GM12864 (cell line): ENCODE measurements around the gene FEM1B.
A peak's percentile ranks its signal among the peaks of the same experiment; 100 is the strongest.

Experiments used
- DNase-seq: peaks from one replicate; pipeline ENCODE4 v3.0.0-alpha.2; 2011; ENCODE audit warnings: low read depth
- H3K4me3 ChIP-seq: 2 replicates; pipeline ENCODE4 v1.5.1; 2011; ENCODE audit warnings: mild to moderate bottlenecking, low read depth, low read length, control low read depth
- TF ChIP-seq, protein P1 (sequence below): IDR thresholded peaks from 2 replicates; pipeline ENCODE4 v1.5.1; 2011; ENCODE audit warnings: low read depth, mild to moderate bottlenecking, moderate library complexity, low read length, control low read depth, inconsistent platforms; ENCODE audit errors: missing control alignments

Gene FEM1B

DNA sequence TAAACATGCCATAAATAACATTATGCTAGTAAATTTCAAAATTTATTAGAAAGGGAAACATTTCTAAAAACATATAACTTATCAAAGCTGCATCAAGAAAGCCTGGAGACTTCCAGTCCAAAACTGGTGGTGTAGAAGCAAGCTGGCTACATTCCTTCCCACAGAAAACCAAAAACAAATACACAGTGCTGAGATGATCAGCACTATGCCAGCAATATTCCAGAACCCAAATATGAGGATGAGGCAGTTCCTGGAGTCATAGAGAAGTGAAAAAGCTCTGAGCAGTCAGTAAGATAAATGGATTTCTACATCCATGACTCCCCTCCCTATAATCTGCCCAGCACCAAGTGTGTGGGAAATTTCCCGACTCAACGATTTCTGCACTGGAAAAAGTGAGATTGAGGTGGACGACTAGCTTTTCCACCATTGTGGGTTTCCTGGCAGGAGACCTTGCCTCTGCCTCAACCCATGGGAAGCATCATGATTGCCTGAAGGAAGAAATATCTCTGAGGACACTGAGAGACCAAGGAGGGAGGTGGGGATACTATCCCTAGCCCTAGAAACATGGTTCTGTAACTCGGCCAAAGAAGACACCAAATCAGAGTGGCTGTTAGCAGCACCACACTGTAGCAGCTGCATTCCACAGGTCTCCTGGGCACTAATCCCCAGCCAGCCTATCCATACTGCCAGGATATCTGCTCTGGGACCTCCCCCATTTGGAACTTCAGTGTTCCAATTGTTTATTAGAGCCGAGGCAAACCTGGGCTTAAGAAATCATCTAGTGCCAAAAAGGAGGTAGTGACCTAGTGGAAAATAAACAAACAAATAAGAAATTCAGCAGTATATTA lies 36.2 kb upstream of the FEM1B start:
- TF ChIP-seq, protein P1, sequence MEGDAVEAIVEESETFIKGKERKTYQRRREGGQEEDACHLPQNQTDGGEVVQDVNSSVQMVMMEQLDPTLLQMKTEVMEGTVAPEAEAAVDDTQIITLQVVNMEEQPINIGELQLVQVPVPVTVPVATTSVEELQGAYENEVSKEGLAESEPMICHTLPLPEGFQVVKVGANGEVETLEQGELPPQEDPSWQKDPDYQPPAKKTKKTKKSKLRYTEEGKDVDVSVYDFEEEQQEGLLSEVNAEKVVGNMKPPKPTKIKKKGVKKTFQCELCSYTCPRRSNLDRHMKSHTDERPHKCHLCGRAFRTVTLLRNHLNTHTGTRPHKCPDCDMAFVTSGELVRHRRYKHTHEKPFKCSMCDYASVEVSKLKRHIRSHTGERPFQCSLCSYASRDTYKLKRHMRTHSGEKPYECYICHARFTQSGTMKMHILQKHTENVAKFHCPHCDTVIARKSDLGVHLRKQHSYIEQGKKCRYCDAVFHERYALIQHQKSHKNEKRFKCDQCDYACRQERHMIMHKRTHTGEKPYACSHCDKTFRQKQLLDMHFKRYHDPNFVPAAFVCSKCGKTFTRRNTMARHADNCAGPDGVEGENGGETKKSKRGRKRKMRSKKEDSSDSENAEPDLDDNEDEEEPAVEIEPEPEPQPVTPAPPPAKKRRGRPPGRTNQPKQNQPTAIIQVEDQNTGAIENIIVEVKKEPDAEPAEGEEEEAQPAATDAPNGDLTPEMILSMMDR, result no peak
- H3K4me3 ChIP-seq, result no peak overlapping the region
- DNase-seq, result no peak

DNA sequence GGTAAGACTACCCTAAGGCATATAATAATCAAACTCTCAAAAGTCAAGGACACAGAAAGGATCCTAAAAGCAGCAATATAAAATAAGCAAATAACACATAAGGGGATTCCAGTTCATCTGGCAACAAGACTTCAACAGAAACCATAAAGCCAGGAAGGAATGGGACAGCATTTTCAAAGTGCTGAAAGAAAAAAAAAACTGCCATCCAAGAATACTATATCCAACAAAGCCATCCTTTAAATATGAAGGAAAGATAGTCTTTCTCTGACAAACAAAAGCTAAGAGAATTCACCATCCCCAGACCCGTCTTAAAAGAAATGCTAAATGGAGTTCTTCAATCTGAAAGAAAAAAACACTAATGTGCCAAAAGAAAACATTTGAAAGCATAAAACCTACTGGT lies 33.3 kb upstream of the FEM1B start:
- DNase-seq, result no peak
- TF ChIP-seq, protein P1, result no peak
- H3K4me3 ChIP-seq, result no peak overlapping the region

DNA sequence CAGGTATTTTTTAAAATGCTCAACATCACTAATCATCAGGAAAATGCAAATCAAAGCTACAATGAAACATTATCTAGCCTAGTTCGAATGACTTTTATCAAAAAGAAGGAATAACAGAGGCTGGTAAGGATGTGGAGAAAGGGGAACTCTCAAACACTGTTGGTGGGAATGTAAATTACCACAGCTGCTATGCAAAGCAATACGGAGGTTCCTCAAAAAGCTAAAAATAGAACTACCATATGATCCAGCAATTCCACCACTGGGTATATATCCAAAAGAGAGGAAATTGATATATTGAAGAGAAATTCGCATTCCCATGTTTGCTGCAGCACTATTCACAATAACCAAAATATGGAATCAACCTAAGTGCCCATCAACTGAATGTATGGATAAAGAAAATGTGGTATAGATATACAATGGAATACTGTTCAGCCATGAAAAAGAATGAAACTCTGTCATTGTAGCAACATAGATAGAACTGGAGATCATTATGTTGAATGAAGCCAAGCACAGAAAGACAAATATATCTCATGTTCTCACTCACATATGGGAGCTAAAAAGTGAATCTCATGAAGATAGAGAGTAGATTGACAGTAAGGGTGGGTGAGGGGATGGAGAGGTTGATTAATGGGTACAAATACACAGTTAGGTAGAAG lies 28.4 kb upstream of the FEM1B start:
- DNase-seq, result no peak
- no peak overlapping the region for H3K4me3 ChIP-seq
- TF ChIP-seq, protein P1, result no peak

DNA sequence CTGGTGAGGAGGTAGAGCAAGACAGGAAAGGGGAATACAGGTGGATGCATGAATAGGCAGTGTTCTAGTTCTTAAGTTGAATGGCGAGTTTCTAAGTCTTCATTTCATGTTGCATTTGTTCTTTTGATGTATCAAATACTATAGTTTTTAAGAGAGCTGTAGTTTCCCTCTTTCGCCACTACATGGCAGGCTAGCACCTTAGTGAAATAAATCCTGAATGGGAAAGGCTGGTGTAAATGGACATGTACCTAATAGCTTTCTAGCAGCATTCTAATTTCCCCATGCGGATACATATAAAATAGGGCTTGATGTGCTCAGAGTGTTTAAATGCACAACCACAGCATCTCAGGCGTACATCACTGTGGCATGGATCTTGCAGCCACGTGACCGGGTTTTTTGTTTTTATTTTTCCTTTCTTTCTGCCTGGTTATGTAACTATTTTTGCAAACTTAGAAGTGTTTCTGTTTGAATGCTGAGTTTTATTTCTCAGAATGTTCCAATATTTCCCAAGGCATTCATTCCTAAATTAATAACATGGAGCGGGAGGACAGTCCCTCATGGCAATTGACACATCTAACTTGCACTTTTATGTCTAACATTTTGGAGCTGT lies 24.5 kb upstream of the FEM1B start:
- peak; percentile 57 for DNase-seq
- TF ChIP-seq, protein P1, result peak; percentile 78
- H3K4me3 ChIP-seq, result no peak overlapping the region

DNA sequence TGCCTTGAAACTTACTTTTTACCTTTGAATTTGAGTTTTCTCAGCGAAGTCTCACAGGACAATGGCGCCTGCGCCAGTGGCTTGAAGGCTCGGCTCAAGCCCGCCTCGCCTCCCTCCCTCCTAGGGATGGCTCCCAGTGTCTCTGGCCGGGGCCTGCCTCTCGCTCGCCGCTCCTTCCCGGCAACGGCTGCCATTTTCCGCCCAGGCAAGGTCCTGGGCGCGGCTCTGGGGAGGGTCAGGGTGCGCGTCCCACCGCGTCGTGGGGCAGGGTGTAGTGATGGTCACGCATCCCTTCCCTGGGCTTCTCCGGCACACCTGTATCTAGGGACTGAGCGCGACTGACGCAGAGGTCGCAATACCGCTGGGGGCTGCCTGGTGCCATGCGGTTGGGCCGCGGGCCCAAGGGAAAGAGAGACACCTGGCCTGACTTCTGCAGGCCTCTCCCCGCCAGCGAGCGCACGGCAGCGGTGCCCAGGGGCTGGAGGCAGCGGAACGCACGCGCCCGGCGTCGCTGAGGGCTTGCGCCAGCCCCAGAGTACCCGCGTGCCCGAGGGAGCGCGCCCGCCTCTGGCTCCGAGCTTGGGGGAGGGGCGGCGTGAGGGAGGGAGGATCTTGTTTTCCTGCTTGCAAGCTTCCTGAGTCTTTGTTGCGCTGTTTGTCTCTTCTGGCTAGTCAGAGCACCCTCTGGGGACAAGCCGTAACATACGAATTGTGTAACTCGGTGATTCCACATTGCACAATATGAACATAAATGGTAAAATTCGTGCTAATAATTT lies 20.7 kb upstream of the FEM1B start:
- H3K4me3 ChIP-seq, result peak overlapping the region; percentile 47

DNA sequence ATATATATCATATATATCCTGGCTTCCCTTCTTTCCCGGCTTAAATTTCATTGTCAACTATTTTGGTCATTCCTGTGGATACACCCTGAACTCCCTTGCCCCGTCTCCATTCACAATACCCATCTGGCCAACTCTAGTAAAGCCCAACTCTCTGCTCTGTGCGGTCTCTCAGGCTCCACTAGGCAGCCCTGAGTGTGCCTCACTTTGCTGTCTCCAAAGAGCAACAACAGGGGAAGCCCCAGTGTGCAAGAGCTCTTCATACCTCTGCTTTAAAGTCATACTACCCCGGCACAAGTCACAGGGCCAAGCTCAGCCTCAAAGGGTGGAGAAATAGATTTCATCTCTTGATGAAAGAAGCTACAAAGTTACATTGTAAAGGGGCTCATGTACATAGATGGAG lies 18.9 kb upstream of the FEM1B start:
- no peak for DNase-seq
- TF ChIP-seq, protein P1, result no peak
- no peak overlapping the region for H3K4me3 ChIP-seq

More for the DNA sequence above, 20.7 kb upstream of the FEM1B start:
- no peak for DNase-seq
- TF ChIP-seq, protein P1, result no peak
